Lower lobe of right lung (tissue), 2 donors: ENCODE data around the gene MT4. TPM values are rescaled to one million over a fixed set of nuclear protein-coding genes. Genes with fewer than 3 reads are reported as not detected.

Source experiments
- ATAC-seq, 2 donors: fragments of 200-7000 bp; cut with Tn5 transposase; one replicate each; pipeline ENCODE4 v1.9.1; 2020 to 2022; ENCODE audit warnings: mild to moderate bottlenecking in 2 of 2, moderate library complexity in 2 of 2
- DNase-seq: peaks from one replicate; pipeline ENCODE4 v3.0.0-alpha.2; 2020
- H3K27ac ChIP-seq: fragments of 200-600 bp; one replicate; pipeline ENCODE4 v1.8.0; 2022
- H3K27me3 ChIP-seq: fragments of 200-600 bp; one replicate; pipeline ENCODE4 v1.8.0; 2022; ENCODE audit warnings: low read depth
- H3K36me3 ChIP-seq: fragments of 200-600 bp; one replicate; pipeline ENCODE4 v1.8.0; 2022; ENCODE audit warnings: mild to moderate bottlenecking
- H3K4me1 ChIP-seq: fragments of 200-600 bp; one replicate; pipeline ENCODE4 v1.8.0; 2022
- H3K4me3 ChIP-seq: fragments of 200-600 bp; one replicate; pipeline ENCODE4 v1.8.0; 2022; ENCODE audit warnings: mild to moderate bottlenecking
- H3K9me3 ChIP-seq: fragments of 200-600 bp; one replicate; pipeline ENCODE4 v1.8.0; 2022
- intact Hi-C: fragments of 100-400 bp; cut with DNase I; formaldehyde crosslinking; loops from one replicate; pipeline ENCODE4 v1.11.0; 2022
- total RNA-seq: library from RNA; stranded (reverse); fragmentation: NEBNext Ultra II Directional; extraction: Animal tissue kit (Norgen Biotek cat#: 25700); gene quantifications from one replicate; pipeline ENCODE4 v1.2.1, GENCODE V29; 2021
- TF ChIP-seq, protein P1 (sequence below): fragments of 200-600 bp; IDR thresholded peaks from one replicate; pipeline ENCODE4 v1.8.0; 2022; ENCODE audit warnings: antibody characterized with exemption, mild to moderate bottlenecking
- donor health status: DM: no; HTN: yes; CAD: no; lungs with severe emphysema.

MT4 gene
- total RNA-seq, 1 donor from 2014 or later, result not detected

DNA sequence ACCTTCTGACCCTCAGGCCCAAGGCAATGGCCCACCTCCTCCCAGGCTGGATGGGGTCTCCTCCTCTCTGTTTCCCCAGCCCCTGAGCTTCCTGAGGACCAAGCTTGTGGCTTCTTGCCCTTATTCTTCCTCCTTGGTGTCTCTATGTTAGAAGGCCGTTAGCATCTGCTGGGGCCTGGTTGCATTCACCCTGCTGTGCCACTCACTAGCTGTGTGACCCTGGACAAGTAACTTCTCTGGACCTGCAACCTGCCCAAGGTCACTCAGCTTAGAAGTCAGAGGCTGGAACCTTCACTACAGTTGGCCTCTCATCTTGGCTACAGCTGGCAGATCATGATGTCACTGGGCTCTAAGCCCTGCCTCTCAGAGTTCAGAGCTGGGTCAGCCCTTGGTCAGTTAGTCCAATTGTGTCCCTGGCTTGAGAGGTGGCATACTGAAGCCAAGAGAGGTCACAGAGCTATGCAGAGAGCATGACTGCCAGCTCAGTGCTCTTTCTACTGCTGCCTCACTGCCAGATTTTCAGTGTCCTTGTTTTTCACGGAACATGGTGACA is 46.5 kb downstream of the MT4 start:
- no peaks in the 10 kb centered on the region for H3K36me3 ChIP-seq
- no peak overlapping the region for H3K4me3 ChIP-seq
- H3K4me1 ChIP-seq, result peaks cover 42% of the 10 kb centered on the region
- no peaks in the 10 kb centered on the region for H3K27me3 ChIP-seq
- no peaks in the 10 kb centered on the region for H3K9me3 ChIP-seq
- TF ChIP-seq, protein P1, sequence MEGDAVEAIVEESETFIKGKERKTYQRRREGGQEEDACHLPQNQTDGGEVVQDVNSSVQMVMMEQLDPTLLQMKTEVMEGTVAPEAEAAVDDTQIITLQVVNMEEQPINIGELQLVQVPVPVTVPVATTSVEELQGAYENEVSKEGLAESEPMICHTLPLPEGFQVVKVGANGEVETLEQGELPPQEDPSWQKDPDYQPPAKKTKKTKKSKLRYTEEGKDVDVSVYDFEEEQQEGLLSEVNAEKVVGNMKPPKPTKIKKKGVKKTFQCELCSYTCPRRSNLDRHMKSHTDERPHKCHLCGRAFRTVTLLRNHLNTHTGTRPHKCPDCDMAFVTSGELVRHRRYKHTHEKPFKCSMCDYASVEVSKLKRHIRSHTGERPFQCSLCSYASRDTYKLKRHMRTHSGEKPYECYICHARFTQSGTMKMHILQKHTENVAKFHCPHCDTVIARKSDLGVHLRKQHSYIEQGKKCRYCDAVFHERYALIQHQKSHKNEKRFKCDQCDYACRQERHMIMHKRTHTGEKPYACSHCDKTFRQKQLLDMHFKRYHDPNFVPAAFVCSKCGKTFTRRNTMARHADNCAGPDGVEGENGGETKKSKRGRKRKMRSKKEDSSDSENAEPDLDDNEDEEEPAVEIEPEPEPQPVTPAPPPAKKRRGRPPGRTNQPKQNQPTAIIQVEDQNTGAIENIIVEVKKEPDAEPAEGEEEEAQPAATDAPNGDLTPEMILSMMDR, result no peak
- no peak for DNase-seq
- peak overlapping the region; percentile 96 for H3K27ac ChIP-seq
- intact Hi-C loops, result no loop called here
- no peak for ATAC-seq

DNA sequence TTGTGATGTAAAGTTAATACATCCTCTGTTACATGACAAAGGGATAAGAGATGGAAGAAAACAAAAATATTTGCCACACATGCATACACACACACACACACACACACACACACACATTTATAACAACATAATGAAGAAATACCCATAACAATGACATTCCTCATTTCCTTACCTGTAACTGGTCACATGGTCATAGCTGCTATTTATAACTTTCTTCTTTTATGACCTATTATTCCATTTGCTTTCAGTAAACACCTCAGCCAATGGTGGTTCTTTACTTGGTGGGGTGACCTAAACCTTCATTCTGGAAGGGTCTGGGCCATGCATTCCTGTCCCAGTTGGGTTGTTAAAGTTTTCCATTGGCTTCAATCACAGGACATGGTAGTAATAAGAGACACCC is 48.8 kb downstream of the MT4 start:
- H3K27ac ChIP-seq, result no peak overlapping the region
- DNase-seq (no peak), ATAC-seq (no peak)
- H3K27me3 ChIP-seq, result no peaks in the 10 kb centered on the region
- H3K4me1 ChIP-seq, result peaks cover 40% of the 10 kb centered on the region
- TF ChIP-seq, protein P1, result no peak
- no peak overlapping the region for H3K4me3 ChIP-seq
- no peaks in the 10 kb centered on the region for H3K9me3 ChIP-seq
- H3K36me3 ChIP-seq, result no peaks in the 10 kb centered on the region
- intact Hi-C loops, result no loop called here

DNA sequence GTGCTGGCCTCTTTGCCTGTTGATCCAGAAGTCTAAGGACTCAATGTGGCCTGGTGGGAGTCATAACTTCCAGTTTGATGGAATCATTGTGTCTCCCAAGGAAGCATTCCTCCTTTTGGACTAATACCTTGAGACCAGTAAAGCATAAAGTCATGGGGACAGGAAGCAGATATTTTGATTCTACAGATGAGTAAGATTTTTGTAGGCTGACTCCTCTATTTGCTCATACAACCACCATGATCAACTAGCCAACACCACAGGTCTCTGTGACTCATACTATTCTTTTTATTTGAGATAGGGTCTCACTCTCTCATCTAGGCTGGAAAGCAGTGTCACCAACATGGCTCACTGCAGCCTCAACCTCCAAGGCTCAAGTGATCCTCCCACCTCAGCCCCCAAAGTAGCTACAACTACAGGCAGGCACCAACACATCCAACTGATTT is 49.7 kb downstream of the MT4 start:
- H3K27me3 ChIP-seq, result no peaks in the 10 kb centered on the region
- H3K4me3 ChIP-seq, result no peak overlapping the region
- no peaks in the 10 kb centered on the region for H3K9me3 ChIP-seq
- H3K4me1 ChIP-seq, result peaks cover 40% of the 10 kb centered on the region
- DNase-seq, result no peak
- TF ChIP-seq, protein P1, result no peak
- H3K27ac ChIP-seq, result no peak overlapping the region
- intact Hi-C loops, result no loop called here
- H3K36me3 ChIP-seq, result no peaks in the 10 kb centered on the region
- no peak for ATAC-seq

DNA sequence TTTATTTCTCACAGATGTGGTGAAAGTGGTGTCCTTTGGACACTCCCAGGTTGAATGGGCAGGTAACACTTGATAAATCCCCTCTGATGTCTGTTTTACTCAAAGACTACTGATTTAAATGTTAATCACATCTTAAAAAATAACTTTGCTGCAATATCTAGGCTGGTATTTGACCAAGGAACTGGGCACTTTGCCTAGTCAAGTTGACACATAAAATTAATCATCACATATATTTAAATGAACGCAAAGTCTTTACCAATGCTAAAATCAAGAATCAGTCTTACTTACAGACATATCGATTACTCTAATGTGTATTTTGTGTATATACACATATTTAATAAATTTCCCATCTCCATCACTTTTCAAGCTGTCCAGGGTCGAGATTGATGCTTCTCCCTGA is 50.5 kb downstream of the MT4 start:
- Histone ChIP-seq H3K27me3 (no peaks in the 10 kb centered on the region), H3K4me3 (no peak overlapping the region), H3K36me3 (no peaks in the 10 kb centered on the region), H3K9me3 (no peaks in the 10 kb centered on the region), H3K4me1 (peaks cover 34% of the 10 kb centered on the region), H3K27ac (no peak overlapping the region)
- intact Hi-C loops, result no loop called here
- TF ChIP-seq, protein P1, result no peak
- DNase-seq, result no peak
- ATAC-seq, result no peak

DNA sequence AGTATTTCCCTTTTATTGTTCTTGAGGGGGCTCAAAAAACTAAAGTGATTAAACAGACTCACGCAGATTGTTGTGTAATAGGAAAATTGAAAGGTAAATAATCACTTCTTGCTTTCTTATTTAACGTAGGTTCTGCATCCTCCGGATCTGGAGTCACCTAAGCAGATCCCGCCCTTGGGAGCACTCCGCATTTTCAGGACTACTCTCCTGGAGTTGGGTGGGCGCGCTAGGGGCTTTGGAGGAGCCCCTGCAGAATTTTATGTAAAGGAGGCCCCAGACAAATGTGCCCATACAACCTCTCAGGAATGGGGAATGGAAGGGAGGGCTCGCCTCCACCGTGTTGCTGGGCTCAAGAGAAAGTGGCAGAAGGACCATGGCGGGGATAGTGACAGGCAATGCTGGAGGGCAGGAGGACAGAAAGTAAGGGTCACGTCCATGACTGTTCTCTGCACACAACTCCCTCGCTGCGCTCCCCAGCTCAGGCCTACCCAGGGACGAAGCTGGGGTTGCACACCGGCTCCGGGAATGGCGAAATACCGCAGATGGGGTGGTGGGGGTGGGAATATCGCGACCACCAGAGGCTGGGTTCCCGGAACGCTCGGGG is 51.8 kb downstream of the MT4 start:
- Histone ChIP-seq H3K27ac (peak overlapping the region; percentile 63), H3K4me1 (peaks cover 20% of the 10 kb centered on the region), H3K27me3 (no peaks in the 10 kb centered on the region), H3K4me3 (peak overlapping the region; percentile 52), H3K36me3 (no peaks in the 10 kb centered on the region), H3K9me3 (no peaks in the 10 kb centered on the region)
- TF ChIP-seq, protein P1, result no peak
- intact Hi-C loops, result no loop called here
- DNase-seq, result no peak
- peak; percentile 36 to 37 for ATAC-seq
